Kidney (tissue), 22 donors: ENCODE measurements around the gene MT1A. TPM values are rescaled to one million over a fixed set of nuclear protein-coding genes. Genes with fewer than 3 reads are reported as not detected.

Experiments
- DNase-seq, 5 donors: peaks; one replicate each; pipeline ENCODE4 v3.0.0-alpha.2; 2013 to 2020
- FAIRE-seq: peaks from 2 replicates; lab custom pipeline; 2012; peaks lifted over from hg19 to GRCh38; lab: Jason Lieb, UNC
- H3K27ac ChIP-seq, 2 donors: one replicate each; pipeline ENCODE4 v1.7.0; 2013; ENCODE audit warnings: low read depth in 2 of 2, low read length in 2 of 2, inconsistent platforms in 1 of 2
- H3K27me3 ChIP-seq: one replicate; pipeline ENCODE4 v1.7.1; 2013; ENCODE audit warnings: low read length, inconsistent platforms; ENCODE audit not compliant: control insufficient read depth, insufficient read depth
- H3K36me3 ChIP-seq, 3 donors: one replicate each; pipeline versions ENCODE4 v1.7.0 to v1.7.1; 2013; ENCODE audit warnings: low read length in 3 of 3, control low read depth in 1 of 3, inconsistent platforms in 1 of 3; ENCODE audit not compliant: insufficient read depth in 3 of 3, control insufficient read depth in 2 of 3
- H3K4me1 ChIP-seq, 3 donors: one replicate each; pipeline versions ENCODE4 v1.7.0 to v1.7.1; 2013; ENCODE audit warnings: low read length in 3 of 3, inconsistent platforms in 1 of 3, low read depth in 1 of 3; ENCODE audit not compliant: control insufficient read depth in 2 of 3, insufficient read depth in 2 of 3
- H3K4me3 ChIP-seq, 3 donors: one replicate each; pipeline versions ENCODE4 v1.7.0 to v1.8.1; 2013; ENCODE audit warnings: low read length in 3 of 3, control low read depth in 1 of 3, inconsistent platforms in 1 of 3
- H3K9ac ChIP-seq, 3 donors: one replicate each; pipeline versions ENCODE4 v1.7.0 to v1.7.1; 2013; ENCODE audit warnings: low read length in 3 of 3, control low read depth in 1 of 3, inconsistent platforms in 1 of 3
- H3K9me3 ChIP-seq, 3 donors: one replicate each; pipeline versions ENCODE4 v1.7.0 to v1.7.1; 2013; ENCODE audit warnings: low read length in 3 of 3, control low read depth in 1 of 3, inconsistent platforms in 1 of 3; ENCODE audit not compliant: control insufficient read depth in 2 of 3, insufficient read depth in 1 of 3
- CTCF ChIP-seq: IDR thresholded peaks from 3 replicates; pipeline ENCODE4 v1.5.1; 2012; ENCODE audit warnings: mild to moderate bottlenecking, moderate library complexity, borderline replicate concordance; ENCODE audit not compliant: insufficient read depth; ENCODE audit errors: extremely low read depth
- intact Hi-C: fragments of 100-400 bp; cut with DNase I; formaldehyde crosslinking; loops from one replicate; pipeline ENCODE4 v1.11.1; 2022
- long read RNA-seq, 10 donors: library from polyadenylated mRNA in 1 of 10; unstranded in 1 of 10; transcript quantifications; one replicate each; pipeline ENCODE4 v2.0.0 and lab custom pipeline, GENCODE V29; 2021 to 2026
- polyA plus RNA-seq: library from polyadenylated mRNA; stranded (reverse); fragments of 350-450 nt; fragmentation: Illumina TruSeq; extraction: RNeasy Lipid Tissue Mini Kit (QIAGEN cat#74804); gene quantifications from one replicate; pipeline ENCODE4 v1.2.3, GENCODE V29; 2014; ENCODE audit warnings: low read depth, low replicate concordance; ENCODE audit not compliant: insufficient read depth
- total RNA-seq: library from RNA; stranded (reverse); fragmentation: NEBNext Ultra II Directional; extraction: Animal tissue kit (Norgen Biotek cat#: 25700); gene quantifications from one replicate; pipeline ENCODE4 v1.2.1, GENCODE V29; 2021
- donor health status: control.
- donor health status: control.
- donor health status: control.
- donor health status: control.
- donor health status: control.
- donor health status: DM: yes; HTN: yes; CAD: no.
- donor health status: Normal renal cell carcinoma (clear cell type).

MT1A gene
- total RNA-seq: 19.8 TPM
- polyA plus RNA-seq: 3.1 TPM
- long read RNA-seq, donor 1: 0 reads
- long read RNA-seq, donor 2: 0 reads
- long read RNA-seq, donor 3: 0 reads
- long read RNA-seq, donor 4: 0 reads
- long read RNA-seq, donor 5: 0 reads
- long read RNA-seq, donor 6: 0 reads
- long read RNA-seq, donor 7, partial matches to known transcripts: 0 of 2 reads
- long read RNA-seq, donor 7, other reads (novel, unspliced or antisense): 1 of 2 reads
- long read RNA-seq, donor 8, partial matches to known transcripts: 0 of 1 reads
- long read RNA-seq, donor 8, other reads (novel, unspliced or antisense): 0 of 1 reads
- long read RNA-seq, donor 9: 0 reads
- long read RNA-seq, donor 10: 0 reads

GRCh38 chr16:56637814-56638750, at the start of gene MT1A:
TSS of gene MT1A (plus strand) at chr16:56638666. CDS start at chr16:56638739, 73 bp downstream.
- FAIRE-seq (no peak), DNase-seq (peak; percentile 57 to 95 (median 60))
- Histone ChIP-seq H3K27ac (peak within 1 kb of the TSS; percentile 17 to 57), H3K27me3 (peaks cover 74% of the 10 kb centered on the region), H3K36me3 (no peaks in the 10 kb centered on the region), H3K4me3 (peak within 1 kb of the TSS in 2 of 3 donors; percentile 59 to 61), H3K4me1 (peaks cover 0 to 12% (median 0%) of the 10 kb centered on the region in 3 donors), H3K9ac (peak within 1 kb of the TSS in 1 of 3 donors; percentile 55), H3K9me3 (no peaks in the 10 kb centered on the region)
- intact Hi-C loops: no loop called here
- TF ChIP-seq CTCF: no peak

GRCh38 chr16:56588781-56589140, 49.7 kb upstream of the MT1A start:
- FAIRE-seq: no peak

More at GRCh38 chr16:56588781-56589140, 49.7 kb upstream of the MT1A start:
- no peak for DNase-seq
- Histone ChIP-seq H3K27ac (no peak overlapping the region), H3K36me3 (no peaks in the 10 kb centered on the region), H3K4me3 (peak overlapping the region in 2 of 3 donors; percentile 19 to 49), H3K4me1 (peaks cover 0 to 6% (median 0%) of the 10 kb centered on the region in 3 donors), H3K9ac (no peak overlapping the region), H3K27me3 (peaks cover 7% of the 10 kb centered on the region), H3K9me3 (no peaks in the 10 kb centered on the region)
- no peak for TF ChIP-seq CTCF
- intact Hi-C loops: no loop called here
